ENCODE data around the gene SVEP1.

The SVEP1 gene

GRCh38 chr9:110545705-110546104 is 33.8 kb downstream of the SVEP1 start:
- no peak for DNase-seq (ENCODE audit: low spot score)
- Histone ChIP-seq H3K36me3 (replicated peaks in 1 of 2; ENCODE audit: control insufficient read depth in 2 of 2, insufficient read depth in 2 of 2, low read length in 2 of 2) (no peaks in the 10 kb centered on the region), H2AFZ (ENCODE audit: low read length) (peak overlapping the region; percentile 56), H3K14ac (ENCODE audit: low read length) (no peak overlapping the region), H3K27ac (replicated peaks; ENCODE audit: low read length) (no peak overlapping the region), H3K79me1 (ENCODE audit: low read depth, low read length) (no peaks in the 10 kb centered on the region), H2BK120ac (ENCODE audit: low read depth, low read length) (no peak overlapping the region), H2BK12ac (ENCODE audit: low read length) (no peak overlapping the region), H2BK15ac (ENCODE audit: low read length) (no peak overlapping the region), H3K4ac (ENCODE audit: low read length) (no peak overlapping the region), H3K27me3 (ENCODE audit: control insufficient read depth in 3 of 3, insufficient read depth in 3 of 3, low read depth in 1 of 3, low read length in 3 of 3) (no peaks in the 10 kb centered on the region), H3K18ac (ENCODE audit: low read length) (no peak overlapping the region), H4K8ac (ENCODE audit: low read depth, low read length) (no peak overlapping the region), H2BK5ac (ENCODE audit: low read length) (no peak overlapping the region), H2AK5ac (ENCODE audit: low read depth, low read length) (no peak overlapping the region), H4K91ac (ENCODE audit: low read depth, low read length, poor library complexity) (no peak overlapping the region), H3K9me3 (replicated peaks in 1 of 2; ENCODE audit: control insufficient read depth in 2 of 2, insufficient read depth in 1 of 2, low read depth in 1 of 2, low read length in 2 of 2) (no peaks in the 10 kb centered on the region), H3K23ac (ENCODE audit: low read depth, low read length, poor library complexity) (no peak overlapping the region), H3K4me2 (ENCODE audit: insufficient read depth, low read length, poor library complexity, severe bottlenecking) (no peak overlapping the region), H3K4me1 (ENCODE audit: control insufficient read depth in 2 of 2, insufficient read depth in 1 of 2, low read depth in 1 of 2, low read length in 2 of 2) (peaks cover 9 to 12% of the 10 kb centered on the region in 2 donors), H3K9ac (ENCODE audit: low read depth, low read length, poor library complexity) (no peak overlapping the region), H3K4me3 (ENCODE audit: low read length in 2 of 2) (no peak overlapping the region)
- no CpG with 5 or more reads among the region's 2 CpGs for WGBS, 2 donors (ENCODE audit: extremely low coverage in 2 of 2, insufficient read length in 2 of 2, insufficient replicate concordance in 1 of 2)

GRCh38 chr9:110543631-110544051 is 35.9 kb downstream of the SVEP1 start:
- H3K14ac ChIP-seq (ENCODE audit: low read length) = no peak overlapping the region
- H2AK5ac ChIP-seq (ENCODE audit: low read depth, low read length) = no peak overlapping the region
- H3K4me1 ChIP-seq (ENCODE audit: control insufficient read depth in 2 of 2, insufficient read depth in 1 of 2, low read depth in 1 of 2, low read length in 2 of 2) = peaks cover 9 to 12% of the 10 kb centered on the region in 2 donors
- no peak overlapping the region for H2BK5ac ChIP-seq (ENCODE audit: low read length)
- H3K4me2 ChIP-seq (ENCODE audit: insufficient read depth, low read length, poor library complexity, severe bottlenecking) = no peak overlapping the region
- no peaks in the 10 kb centered on the region for H3K36me3 ChIP-seq (replicated peaks in 1 of 2; ENCODE audit: control insufficient read depth in 2 of 2, insufficient read depth in 2 of 2, low read length in 2 of 2)
- H3K27me3 ChIP-seq (ENCODE audit: control insufficient read depth in 3 of 3, insufficient read depth in 3 of 3, low read depth in 1 of 3, low read length in 3 of 3) = no peaks in the 10 kb centered on the region
- H2AFZ ChIP-seq (ENCODE audit: low read length) = peak overlapping the region; percentile 57
- H3K79me1 ChIP-seq (ENCODE audit: low read depth, low read length) = no peaks in the 10 kb centered on the region
- H3K18ac ChIP-seq (ENCODE audit: low read length) = peak overlapping the region; percentile 50
- H3K9ac ChIP-seq (ENCODE audit: low read depth, low read length, poor library complexity) = no peak overlapping the region
- H3K4me3 ChIP-seq (ENCODE audit: low read length in 2 of 2) = no peak overlapping the region
- H3K4ac ChIP-seq (ENCODE audit: low read length) = no peak overlapping the region
- no peak overlapping the region for H4K8ac ChIP-seq (ENCODE audit: low read depth, low read length)
- H2BK12ac ChIP-seq (ENCODE audit: low read length) = no peak overlapping the region
- no peak overlapping the region for H3K23ac ChIP-seq (ENCODE audit: low read depth, low read length, poor library complexity)
- H4K91ac ChIP-seq (ENCODE audit: low read depth, low read length, poor library complexity) = no peak overlapping the region
- peak overlapping the region; percentile 22 for H2BK15ac ChIP-seq (ENCODE audit: low read length)
- H3K9me3 ChIP-seq (replicated peaks in 1 of 2; ENCODE audit: control insufficient read depth in 2 of 2, insufficient read depth in 1 of 2, low read depth in 1 of 2, low read length in 2 of 2) = no peaks in the 10 kb centered on the region
- no peak overlapping the region for H3K27ac ChIP-seq (replicated peaks; ENCODE audit: low read length)
- H2BK120ac ChIP-seq (ENCODE audit: low read depth, low read length) = no peak overlapping the region
- no CpG with 5 or more reads among the region's 2 CpGs for WGBS, 2 donors (ENCODE audit: extremely low coverage in 2 of 2, insufficient read length in 2 of 2, insufficient replicate concordance in 1 of 2)
- DNase-seq (ENCODE audit: low spot score) = no peak

GRCh38 chr9:110541950-110542349 is 37.6 kb downstream of the SVEP1 start:
- H3K27ac ChIP-seq (replicated peaks; ENCODE audit: low read length) = no peak overlapping the region
- H4K8ac ChIP-seq (ENCODE audit: low read depth, low read length) = no peak overlapping the region
- H2BK12ac ChIP-seq (ENCODE audit: low read length) = no peak overlapping the region
- H3K9ac ChIP-seq (ENCODE audit: low read depth, low read length, poor library complexity) = no peak overlapping the region
- H3K4ac ChIP-seq (ENCODE audit: low read length) = no peak overlapping the region
- H3K14ac ChIP-seq (ENCODE audit: low read length) = no peak overlapping the region
- no peaks in the 10 kb centered on the region for H3K27me3 ChIP-seq (ENCODE audit: control insufficient read depth in 3 of 3, insufficient read depth in 3 of 3, low read depth in 1 of 3, low read length in 3 of 3)
- H3K79me1 ChIP-seq (ENCODE audit: low read depth, low read length) = no peaks in the 10 kb centered on the region
- H2BK5ac ChIP-seq (ENCODE audit: low read length) = no peak overlapping the region
- H3K23ac ChIP-seq (ENCODE audit: low read depth, low read length, poor library complexity) = no peak overlapping the region
- H2BK120ac ChIP-seq (ENCODE audit: low read depth, low read length) = no peak overlapping the region
- peaks cover 9 to 12% of the 10 kb centered on the region in 2 donors for H3K4me1 ChIP-seq (ENCODE audit: control insufficient read depth in 2 of 2, insufficient read depth in 1 of 2, low read depth in 1 of 2, low read length in 2 of 2)
- no peak overlapping the region for H4K91ac ChIP-seq (ENCODE audit: low read depth, low read length, poor library complexity)
- H3K18ac ChIP-seq (ENCODE audit: low read length) = no peak overlapping the region
- no peak overlapping the region for H3K4me2 ChIP-seq (ENCODE audit: insufficient read depth, low read length, poor library complexity, severe bottlenecking)
- DNase-seq (ENCODE audit: low spot score) = no peak
- no peaks in the 10 kb centered on the region for H3K9me3 ChIP-seq (replicated peaks in 1 of 2; ENCODE audit: control insufficient read depth in 2 of 2, insufficient read depth in 1 of 2, low read depth in 1 of 2, low read length in 2 of 2)
- no peak overlapping the region for H2AK5ac ChIP-seq (ENCODE audit: low read depth, low read length)
- H2AFZ ChIP-seq (ENCODE audit: low read length) = no peak overlapping the region
- H2BK15ac ChIP-seq (ENCODE audit: low read length) = no peak overlapping the region
- no peak overlapping the region for H3K4me3 ChIP-seq (ENCODE audit: low read length in 2 of 2)
- WGBS, 2 donors (ENCODE audit: extremely low coverage in 2 of 2, insufficient read length in 2 of 2, insufficient replicate concordance in 1 of 2) = no CpG with 5 or more reads among the region's 2 CpGs
- no peaks in the 10 kb centered on the region for H3K36me3 ChIP-seq (replicated peaks in 1 of 2; ENCODE audit: control insufficient read depth in 2 of 2, insufficient read depth in 2 of 2, low read length in 2 of 2)

GRCh38 chr9:110538647-110539041 is 40.9 kb downstream of the SVEP1 start:
- no peak overlapping the region for H3K4me2 ChIP-seq (ENCODE audit: insufficient read depth, low read length, poor library complexity, severe bottlenecking)
- no peak overlapping the region for H2AK5ac ChIP-seq (ENCODE audit: low read depth, low read length)
- no peak overlapping the region for H3K9ac ChIP-seq (ENCODE audit: low read depth, low read length, poor library complexity)
- H2BK5ac ChIP-seq (ENCODE audit: low read length) = no peak overlapping the region
- H3K14ac ChIP-seq (ENCODE audit: low read length) = no peak overlapping the region
- no peak overlapping the region for H3K23ac ChIP-seq (ENCODE audit: low read depth, low read length, poor library complexity)
- no peak for DNase-seq (ENCODE audit: low spot score)
- H2BK15ac ChIP-seq (ENCODE audit: low read length) = no peak overlapping the region
- no peak overlapping the region for H3K27ac ChIP-seq (replicated peaks; ENCODE audit: low read length)
- H3K4me1 ChIP-seq (ENCODE audit: control insufficient read depth in 2 of 2, insufficient read depth in 1 of 2, low read depth in 1 of 2, low read length in 2 of 2) = peaks cover 0 to 3% of the 10 kb centered on the region in 2 donors
- H3K18ac ChIP-seq (ENCODE audit: low read length) = no peak overlapping the region
- no peak overlapping the region for H2BK120ac ChIP-seq (ENCODE audit: low read depth, low read length)
- H4K8ac ChIP-seq (ENCODE audit: low read depth, low read length) = no peak overlapping the region
- no peak overlapping the region for H3K4ac ChIP-seq (ENCODE audit: low read length)
- H3K27me3 ChIP-seq (ENCODE audit: control insufficient read depth in 3 of 3, insufficient read depth in 3 of 3, low read depth in 1 of 3, low read length in 3 of 3) = no peaks in the 10 kb centered on the region
- no peak overlapping the region for H2BK12ac ChIP-seq (ENCODE audit: low read length)
- no peak overlapping the region for H2AFZ ChIP-seq (ENCODE audit: low read length)
- H3K79me1 ChIP-seq (ENCODE audit: low read depth, low read length) = no peaks in the 10 kb centered on the region
- H3K36me3 ChIP-seq (replicated peaks in 1 of 2; ENCODE audit: control insufficient read depth in 2 of 2, insufficient read depth in 2 of 2, low read length in 2 of 2) = no peaks in the 10 kb centered on the region
- peaks cover 0 to 3% of the 10 kb centered on the region in 2 donors for H3K9me3 ChIP-seq (replicated peaks in 1 of 2; ENCODE audit: control insufficient read depth in 2 of 2, insufficient read depth in 1 of 2, low read depth in 1 of 2, low read length in 2 of 2)
- no peak overlapping the region for H3K4me3 ChIP-seq (ENCODE audit: low read length in 2 of 2)
- no peak overlapping the region for H4K91ac ChIP-seq (ENCODE audit: low read depth, low read length, poor library complexity)
- WGBS, 2 donors (ENCODE audit: extremely low coverage in 2 of 2, insufficient read length in 2 of 2, insufficient replicate concordance in 1 of 2) = no CpG with 5 or more reads among the region's 2 CpGs
